NCI-H2081 treated with DMSO at 0.1 percent for 48 hours (cell line): ENCODE measurements around the gene SLC38A2.

Source experiments
- DNase-seq: peaks from one replicate; lab custom pipeline; 2025; lab: John Stamatoyannopoulos, UW

Gene SLC38A2

GRCh38 chr12:46374310-46374709 is 1.7 kb upstream of the SLC38A2 start:
- DNase-seq = no peak

GRCh38 chr12:46373301-46374296 is 1.0 kb upstream of the SLC38A2 start:
- no peak for DNase-seq

DNA sequence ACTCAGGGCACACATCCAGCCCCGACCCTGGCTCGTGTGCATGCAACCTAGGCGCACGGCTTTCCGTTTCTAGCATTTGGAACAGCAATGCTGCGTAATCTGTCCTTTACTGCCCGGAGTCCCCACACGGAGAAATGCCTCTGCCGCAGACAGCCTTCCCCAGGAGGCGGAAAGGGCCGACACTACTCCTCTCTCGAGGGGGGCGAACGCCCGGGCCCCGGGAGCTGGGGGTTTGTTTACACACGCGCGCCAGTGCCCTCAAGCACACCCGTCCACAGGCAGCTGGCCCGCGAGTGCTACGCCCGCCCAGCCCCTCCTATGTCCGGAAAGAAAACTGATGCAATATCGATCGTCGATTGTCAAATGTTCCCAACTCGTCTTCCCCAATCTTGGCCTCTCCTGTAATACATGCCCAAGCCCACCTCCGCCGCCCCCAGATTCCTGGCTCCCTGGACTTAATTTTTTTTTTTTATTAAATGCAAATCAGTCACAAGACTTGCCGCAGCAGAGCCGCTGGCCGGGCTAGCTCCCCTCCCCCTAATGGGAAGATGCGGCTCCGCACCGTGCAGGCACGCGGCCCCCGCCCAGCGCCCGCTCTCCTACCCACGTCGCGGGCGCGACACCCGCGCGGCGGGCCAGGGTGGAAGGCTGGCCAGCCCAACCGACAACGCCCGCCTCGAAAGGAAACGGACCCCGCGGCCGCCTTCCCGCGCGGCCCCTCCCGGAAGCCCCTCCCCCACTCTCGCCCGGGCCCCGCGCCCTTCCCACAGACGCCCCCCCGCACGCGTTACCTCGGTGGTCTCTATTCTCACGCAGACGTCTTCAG is 642 bp downstream of the SLC38A2 start:
- DNase-seq = no peak

DNA sequence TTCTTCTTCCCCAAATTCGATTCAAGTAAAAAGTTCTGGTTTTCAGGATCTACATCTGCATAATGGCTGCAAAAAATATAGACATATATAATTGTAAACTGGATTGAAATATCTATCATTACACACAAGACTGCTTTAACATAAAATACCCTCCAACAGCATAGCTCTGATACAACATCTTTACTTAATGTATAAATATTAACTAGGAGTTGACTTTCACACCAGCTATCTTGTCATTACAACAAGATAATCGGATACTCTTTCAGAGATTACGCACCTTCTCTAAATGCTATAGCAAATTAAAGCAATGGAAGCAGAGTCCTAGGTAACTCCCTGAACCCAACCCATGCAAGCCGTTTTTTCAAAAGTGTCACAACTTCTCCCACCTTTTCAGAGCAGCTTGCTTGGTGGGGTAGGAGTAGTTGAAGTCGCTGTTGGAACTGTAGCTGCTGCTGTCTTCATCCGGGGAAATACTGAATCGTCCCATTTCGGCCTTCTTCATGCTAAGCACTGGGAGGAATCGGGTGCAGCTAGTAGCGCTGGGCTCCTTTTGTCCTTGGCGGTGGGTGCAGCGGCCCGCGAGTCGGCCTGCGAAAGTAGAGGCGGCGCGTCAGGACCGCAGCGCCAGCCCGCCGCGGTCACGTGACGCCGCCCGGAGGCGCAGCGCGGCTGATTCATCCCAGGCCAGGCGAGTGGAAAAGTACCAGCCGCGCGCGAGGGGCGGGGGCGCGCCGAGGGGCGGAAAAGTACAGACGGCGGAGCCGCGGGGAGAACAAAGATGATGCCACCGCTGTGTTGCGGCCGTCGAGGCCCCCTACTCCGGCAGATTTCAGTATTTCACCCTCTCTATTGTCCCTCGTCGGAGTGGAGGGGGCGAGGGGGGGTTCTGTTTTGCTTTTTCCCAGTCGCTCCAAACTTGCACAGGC is 1.5 kb downstream of the SLC38A2 start:
- no peak for DNase-seq

DNA sequence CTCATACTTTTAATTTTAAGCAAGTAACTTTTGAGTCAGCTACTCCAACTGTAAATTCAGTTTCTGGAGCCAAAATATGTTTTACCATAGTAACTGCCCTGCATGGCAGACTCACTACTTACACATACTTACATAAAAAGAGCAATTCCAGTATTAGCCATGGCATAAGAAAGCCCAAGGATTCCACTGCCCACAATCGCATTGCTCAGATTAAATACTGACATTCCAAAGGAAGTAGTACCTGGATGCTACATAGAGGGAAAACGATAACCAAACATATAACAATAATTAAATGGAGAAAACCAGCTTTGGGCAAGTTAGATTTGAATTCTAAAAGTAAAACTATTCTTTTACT is 2.2 kb downstream of the SLC38A2 start:
- no peak for DNase-seq

DNA sequence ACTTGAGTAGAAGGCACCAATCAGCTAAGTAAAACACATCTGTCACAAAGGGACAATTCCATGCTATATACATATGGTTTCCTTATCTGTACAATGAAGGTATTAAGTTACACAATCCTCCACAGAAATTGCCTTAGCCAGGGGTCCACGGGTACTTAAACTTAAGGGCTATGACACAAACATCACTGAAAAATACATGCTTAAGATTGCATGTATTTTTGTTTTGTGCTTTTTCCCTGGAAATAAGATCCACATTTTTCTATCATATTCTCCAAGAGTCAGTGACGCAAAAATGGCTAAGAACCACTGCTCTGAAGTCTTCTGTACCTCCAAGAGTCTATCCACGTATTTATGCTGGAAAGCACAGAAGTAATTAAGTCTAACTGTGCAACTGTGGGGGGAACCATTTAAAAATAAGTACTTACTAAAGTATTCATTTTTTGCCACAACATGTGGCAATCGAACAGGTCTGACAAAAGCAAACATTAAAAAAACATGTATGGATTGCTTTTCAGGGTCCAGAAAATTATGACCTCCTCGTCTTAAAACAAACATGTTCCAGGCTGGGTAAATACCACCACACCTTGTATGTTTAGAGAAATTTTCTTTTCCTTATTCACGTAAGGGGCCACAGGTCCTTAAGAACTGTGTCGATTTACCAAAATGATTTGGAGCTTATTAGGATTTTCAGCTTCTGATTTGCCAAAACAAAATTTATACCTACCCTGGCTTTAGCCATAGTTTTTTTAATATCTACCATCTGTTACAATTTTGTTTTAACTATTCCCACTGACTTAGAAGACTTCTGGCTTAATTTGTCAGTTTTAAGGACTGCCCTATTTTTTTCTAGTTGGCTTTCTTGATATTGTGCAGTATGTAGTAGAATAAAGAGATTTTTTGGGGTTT is 2.8 kb downstream of the SLC38A2 start:
- no peak for DNase-seq

- DNase-seq = no peak
Measured at GRCh38 chr12:46369095-46369473, 3.5 kb downstream of the SLC38A2 start.

- no peak for DNase-seq
Measured at GRCh38 chr12:46368684-46369083, 3.9 kb downstream of the SLC38A2 start.

DNA sequence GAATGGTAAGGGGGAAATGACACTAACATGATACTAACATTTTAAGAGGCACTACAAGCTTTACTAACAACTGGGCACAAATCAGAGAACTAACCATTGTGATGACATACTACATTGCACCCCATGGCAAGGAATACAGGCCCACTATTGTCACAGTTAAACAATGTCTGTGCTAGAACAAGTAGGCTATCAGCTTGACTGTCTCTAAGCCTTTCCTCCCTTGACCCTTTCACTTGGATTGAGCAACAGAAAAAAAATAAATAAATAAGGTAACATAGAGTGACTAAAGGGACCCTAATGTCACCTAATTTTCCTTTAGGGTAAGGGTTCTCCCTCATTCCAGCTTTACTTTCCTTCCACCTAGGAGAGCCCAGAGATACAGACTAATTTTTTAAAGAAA is 4.4 kb downstream of the SLC38A2 start:
- DNase-seq = no peak

DNA sequence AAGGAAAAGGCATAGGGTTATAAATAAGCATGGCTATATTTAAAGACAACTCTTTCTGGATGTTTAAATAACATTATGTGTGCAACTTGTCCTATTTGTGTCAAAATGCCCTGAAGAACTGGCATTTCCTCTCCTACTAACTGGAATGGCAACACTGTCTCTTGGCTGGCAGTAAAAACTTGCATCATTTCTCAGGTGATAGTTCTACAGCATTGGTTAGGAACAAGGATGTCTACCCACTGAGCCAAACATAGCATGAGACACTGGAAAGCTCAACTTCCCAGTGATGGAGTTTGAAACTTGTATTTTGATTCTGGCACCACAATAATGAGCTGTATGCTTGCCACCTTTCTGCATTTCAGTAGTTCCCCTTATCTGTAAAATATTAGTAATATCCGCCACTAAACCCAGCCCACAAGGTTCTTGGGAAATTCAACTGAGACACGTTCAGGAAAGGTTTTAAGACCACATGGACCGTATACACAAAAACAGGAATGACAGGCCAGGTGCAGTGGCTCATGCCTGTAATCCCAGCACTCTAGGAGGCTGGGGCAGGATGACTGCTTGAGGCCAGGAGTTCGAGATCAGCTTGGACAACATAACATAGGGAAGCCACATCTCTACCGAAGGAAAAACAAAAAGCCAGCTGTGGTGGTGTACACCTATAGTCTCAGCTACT is 5.1 kb downstream of the SLC38A2 start:
- no peak for DNase-seq

- DNase-seq = no peak
Measured at GRCh38 chr12:46366771-46367170, 5.8 kb downstream of the SLC38A2 start.

DNA sequence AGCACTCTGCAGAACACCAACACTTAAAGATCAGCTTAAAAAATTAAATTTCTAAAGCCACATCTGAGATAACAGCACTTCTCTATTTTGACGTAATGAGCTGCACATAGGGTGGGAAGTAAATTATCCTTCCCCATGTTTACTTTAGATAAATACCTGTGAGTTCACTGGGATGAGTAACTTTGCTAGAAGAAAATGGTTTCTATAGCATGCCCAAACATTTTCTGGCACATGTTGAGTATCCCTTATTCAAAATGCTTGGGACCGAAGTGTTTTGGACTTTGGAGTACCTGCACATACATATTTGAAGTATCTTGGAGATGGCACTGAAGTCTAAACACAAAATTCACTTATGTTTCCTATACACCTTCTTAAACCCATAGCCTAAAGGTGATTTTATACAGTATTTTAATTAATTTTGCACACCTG is 6.6 kb downstream of the SLC38A2 start:
- no peak for DNase-seq

GRCh38 chr12:46364777-46365580 is 7.6 kb downstream of the SLC38A2 start:
- no peak for DNase-seq

DNA sequence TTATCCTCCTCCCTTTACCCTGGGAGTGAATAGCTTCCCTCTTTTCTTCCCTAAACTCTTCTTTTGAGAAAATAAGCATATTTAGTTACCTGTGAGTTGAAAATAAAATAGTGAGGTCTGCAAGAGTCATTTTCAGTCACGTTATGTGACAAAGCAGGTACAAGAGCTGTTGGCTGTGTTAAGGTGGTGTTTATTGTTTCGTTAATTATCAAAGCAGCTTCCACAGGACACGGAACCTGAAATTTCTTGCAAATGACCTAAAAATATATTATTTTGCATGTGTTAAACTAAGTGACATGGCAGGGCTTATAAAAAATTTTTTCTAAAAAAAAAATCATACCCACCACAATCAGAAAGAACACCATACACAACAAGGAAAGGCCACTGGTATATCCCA is 8.3 kb downstream of the SLC38A2 start:
- DNase-seq = no peak

DNA sequence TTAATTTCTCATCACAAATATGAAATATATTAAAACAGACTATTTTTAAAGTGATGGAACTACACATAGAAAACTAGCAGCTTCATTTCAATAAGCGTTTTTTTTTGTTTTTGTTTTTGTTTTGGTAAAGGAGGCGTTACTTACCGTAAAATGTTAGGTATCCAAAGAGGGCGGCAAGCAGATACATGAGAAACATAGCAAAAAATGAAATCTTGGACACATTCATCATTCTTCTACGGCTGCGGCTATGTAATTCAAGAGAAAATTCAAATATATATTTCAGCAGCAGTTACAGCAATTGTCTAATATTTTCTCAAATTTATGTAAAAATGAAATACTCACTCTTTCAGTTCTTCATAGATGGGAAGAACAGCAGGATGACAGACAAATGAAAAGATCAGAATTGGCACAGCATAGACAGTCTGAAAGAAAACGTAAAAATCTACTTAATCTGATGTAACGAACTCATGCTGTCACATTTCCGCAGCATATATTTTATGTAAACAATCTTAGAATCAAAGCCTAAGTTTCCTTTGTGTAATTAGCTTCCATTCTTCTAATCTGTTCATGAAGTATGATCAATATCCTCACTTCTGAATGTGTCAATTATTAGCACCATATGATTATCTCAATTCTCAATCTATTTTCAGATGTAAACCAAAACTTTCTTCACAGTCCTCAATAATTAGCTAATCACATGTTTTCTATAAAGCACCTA is 8.8 kb downstream of the SLC38A2 start:
- no peak for DNase-seq

DNA sequence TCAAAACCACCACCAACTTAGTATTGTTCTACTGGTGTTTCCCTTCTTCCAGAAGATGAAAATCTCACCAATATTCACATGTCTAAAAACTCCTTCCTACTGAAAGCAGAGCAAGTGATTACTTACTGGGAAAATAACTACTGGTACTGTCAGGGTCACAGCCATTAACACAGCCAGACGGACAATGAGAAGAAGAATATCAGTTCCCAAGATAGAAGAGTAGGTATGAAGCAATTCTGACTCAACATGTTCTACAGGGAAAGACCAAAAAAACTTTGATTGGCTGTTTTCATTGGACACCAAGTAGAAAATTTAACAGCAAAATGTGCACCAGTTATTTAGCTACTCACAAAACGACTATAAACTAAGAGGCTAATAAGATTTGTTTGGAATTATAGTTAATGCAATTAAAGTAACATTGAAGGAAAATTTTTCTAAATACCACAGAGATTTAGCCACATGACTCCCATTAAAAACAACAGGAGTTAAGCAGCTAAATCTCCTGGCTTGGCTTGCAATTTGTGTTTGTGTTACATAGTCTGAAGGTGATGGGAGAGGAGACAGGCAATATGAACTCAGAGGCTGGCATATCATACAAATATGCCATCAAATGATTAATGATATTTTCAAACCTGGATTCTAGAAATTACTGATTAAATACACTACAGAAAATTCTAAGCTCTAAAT is 9.5 kb downstream of the SLC38A2 start:
- DNase-seq = no peak

- DNase-seq = no peak
Measured at GRCh38 chr12:46361667-46362034, 10.9 kb downstream of the SLC38A2 start.
